ENCODE data around the gene KLHL26.
A peak's percentile ranks its signal among the peaks of the same experiment; 100 is the strongest.

Gene KLHL26

GRCh38 chr19:18645035-18645511, 8.2 kb downstream of the KLHL26 start:
- no peak overlapping the region for H3K27ac ChIP-seq (ENCODE audit: low read depth, low read length)
- H3K27me3 ChIP-seq (ENCODE audit: control insufficient read depth in 1 of 2, insufficient read depth in 2 of 2, low read length in 2 of 2) = no peaks in the 10 kb centered on the region
- H3K9me3 ChIP-seq (ENCODE audit: low read length) = no peaks in the 10 kb centered on the region
- no peak overlapping the region for H3K4me3 ChIP-seq (ENCODE audit: low read depth in 1 of 2, low read length in 2 of 2)
- H3K36me3 ChIP-seq (ENCODE audit: insufficient read depth, low read length) = no peaks in the 10 kb centered on the region
- no peak overlapping the region for H3K9ac ChIP-seq (ENCODE audit: low read length)
- H3K4me1 ChIP-seq (ENCODE audit: insufficient read depth, low read length) = peaks cover 25% of the 10 kb centered on the region

- H3K36me3 ChIP-seq (ENCODE audit: insufficient read depth, low read length) = no peaks in the 10 kb centered on the region
- H3K27me3 ChIP-seq (ENCODE audit: control insufficient read depth in 1 of 2, insufficient read depth in 2 of 2, low read length in 2 of 2) = no peaks in the 10 kb centered on the region
- no peaks in the 10 kb centered on the region for H3K9me3 ChIP-seq (ENCODE audit: low read length)
- H3K9ac ChIP-seq (ENCODE audit: low read length) = no peak overlapping the region
- H3K27ac ChIP-seq (ENCODE audit: low read depth, low read length) = no peak overlapping the region
- H3K4me3 ChIP-seq (ENCODE audit: low read depth in 1 of 2, low read length in 2 of 2) = no peak overlapping the region
- peaks cover 42% of the 10 kb centered on the region for H3K4me1 ChIP-seq (ENCODE audit: insufficient read depth, low read length)
Observed at GRCh38 chr19:18646535-18647370, 9.9 kb downstream of the KLHL26 start.

- Histone ChIP-seq H3K27me3 (ENCODE audit: control insufficient read depth in 1 of 2, insufficient read depth in 2 of 2, low read length in 2 of 2) (no peaks in the 10 kb centered on the region), H3K4me1 (ENCODE audit: insufficient read depth, low read length) (peaks cover 44% of the 10 kb centered on the region), H3K9me3 (ENCODE audit: low read length) (no peaks in the 10 kb centered on the region), H3K9ac (ENCODE audit: low read length) (no peak overlapping the region), H3K27ac (ENCODE audit: low read depth, low read length) (no peak overlapping the region), H3K36me3 (ENCODE audit: insufficient read depth, low read length) (no peaks in the 10 kb centered on the region), H3K4me3 (ENCODE audit: low read depth in 1 of 2, low read length in 2 of 2) (no peak overlapping the region)
Observed at GRCh38 chr19:18647371-18647767, 10.5 kb downstream of the KLHL26 start.

- H3K4me1 ChIP-seq (ENCODE audit: insufficient read depth, low read length) = peaks cover 44% of the 10 kb centered on the region
- H3K36me3 ChIP-seq (ENCODE audit: insufficient read depth, low read length) = no peaks in the 10 kb centered on the region
- no peaks in the 10 kb centered on the region for H3K27me3 ChIP-seq (ENCODE audit: control insufficient read depth in 1 of 2, insufficient read depth in 2 of 2, low read length in 2 of 2)
- H3K27ac ChIP-seq (ENCODE audit: low read depth, low read length) = no peak overlapping the region
- H3K9ac ChIP-seq (ENCODE audit: low read length) = no peak overlapping the region
- no peak overlapping the region for H3K4me3 ChIP-seq (ENCODE audit: low read depth in 1 of 2, low read length in 2 of 2)
- no peaks in the 10 kb centered on the region for H3K9me3 ChIP-seq (ENCODE audit: low read length)
Observed at GRCh38 chr19:18647807-18648206, 11.0 kb downstream of the KLHL26 start.

- Histone ChIP-seq H3K36me3 (ENCODE audit: insufficient read depth, low read length) (no peaks in the 10 kb centered on the region), H3K9ac (ENCODE audit: low read length) (no peak overlapping the region), H3K9me3 (ENCODE audit: low read length) (no peaks in the 10 kb centered on the region), H3K4me3 (ENCODE audit: low read depth in 1 of 2, low read length in 2 of 2) (peak overlapping the region in 1 of 2 donors; percentile 43), H3K27me3 (ENCODE audit: control insufficient read depth in 1 of 2, insufficient read depth in 2 of 2, low read length in 2 of 2) (no peaks in the 10 kb centered on the region), H3K27ac (ENCODE audit: low read depth, low read length) (peak overlapping the region; percentile 43), H3K4me1 (ENCODE audit: insufficient read depth, low read length) (peaks cover 44% of the 10 kb centered on the region)
Observed at GRCh38 chr19:18648973-18649315, 12.1 kb downstream of the KLHL26 start.

- peaks cover 43% of the 10 kb centered on the region for H3K4me1 ChIP-seq (ENCODE audit: insufficient read depth, low read length)
Observed at GRCh38 chr19:18649371-18650020, 12.7 kb downstream of the KLHL26 start.

GRCh38 chr19:18650021-18650390, 13.2 kb downstream of the KLHL26 start:
- peaks cover 37% of the 10 kb centered on the region for H3K4me1 ChIP-seq (ENCODE audit: insufficient read depth, low read length)

More at GRCh38 chr19:18649371-18650020, 12.7 kb downstream of the KLHL26 start:
- H3K27me3 ChIP-seq (ENCODE audit: control insufficient read depth in 1 of 2, insufficient read depth in 2 of 2, low read length in 2 of 2) = no peaks in the 10 kb centered on the region
- H3K36me3 ChIP-seq (ENCODE audit: insufficient read depth, low read length) = no peaks in the 10 kb centered on the region
- no peaks in the 10 kb centered on the region for H3K9me3 ChIP-seq (ENCODE audit: low read length)
- peak overlapping the region in 1 of 2 donors; percentile 43 for H3K4me3 ChIP-seq (ENCODE audit: low read depth in 1 of 2, low read length in 2 of 2)
- peak overlapping the region; percentile 61 for H3K9ac ChIP-seq (ENCODE audit: low read length)
- H3K27ac ChIP-seq (ENCODE audit: low read depth, low read length) = peak overlapping the region; percentile 43

GRCh38 chr19:18650468-18651041, 13.7 kb downstream of the KLHL26 start:
- H3K4me1 ChIP-seq (ENCODE audit: insufficient read depth, low read length) = peaks cover 37% of the 10 kb centered on the region
- H3K27me3 ChIP-seq (ENCODE audit: control insufficient read depth in 1 of 2, insufficient read depth in 2 of 2, low read length in 2 of 2) = no peaks in the 10 kb centered on the region
- peak overlapping the region in 1 of 2 donors; percentile 43 for H3K4me3 ChIP-seq (ENCODE audit: low read depth in 1 of 2, low read length in 2 of 2)
- no peaks in the 10 kb centered on the region for H3K9me3 ChIP-seq (ENCODE audit: low read length)
- H3K9ac ChIP-seq (ENCODE audit: low read length) = peak overlapping the region; percentile 61
- peak overlapping the region; percentile 43 for H3K27ac ChIP-seq (ENCODE audit: low read depth, low read length)
- no peaks in the 10 kb centered on the region for H3K36me3 ChIP-seq (ENCODE audit: insufficient read depth, low read length)

More at GRCh38 chr19:18650021-18650390, 13.2 kb downstream of the KLHL26 start:
- H3K9ac ChIP-seq (ENCODE audit: low read length) = peak overlapping the region; percentile 61
- H3K9me3 ChIP-seq (ENCODE audit: low read length) = no peaks in the 10 kb centered on the region
- peak overlapping the region; percentile 43 for H3K27ac ChIP-seq (ENCODE audit: low read depth, low read length)
- H3K27me3 ChIP-seq (ENCODE audit: control insufficient read depth in 1 of 2, insufficient read depth in 2 of 2, low read length in 2 of 2) = no peaks in the 10 kb centered on the region
- H3K36me3 ChIP-seq (ENCODE audit: insufficient read depth, low read length) = no peaks in the 10 kb centered on the region
- H3K4me3 ChIP-seq (ENCODE audit: low read depth in 1 of 2, low read length in 2 of 2) = peak overlapping the region in 1 of 2 donors; percentile 43

GRCh38 chr19:18651300-18651699, 14.5 kb downstream of the KLHL26 start:
- Histone ChIP-seq H3K4me3 (ENCODE audit: low read depth in 1 of 2, low read length in 2 of 2) (no peak overlapping the region), H3K9ac (ENCODE audit: low read length) (no peak overlapping the region), H3K9me3 (ENCODE audit: low read length) (no peaks in the 10 kb centered on the region), H3K36me3 (ENCODE audit: insufficient read depth, low read length) (no peaks in the 10 kb centered on the region), H3K27ac (ENCODE audit: low read depth, low read length) (no peak overlapping the region), H3K4me1 (ENCODE audit: insufficient read depth, low read length) (peaks cover 37% of the 10 kb centered on the region), H3K27me3 (ENCODE audit: control insufficient read depth in 1 of 2, insufficient read depth in 2 of 2, low read length in 2 of 2) (no peaks in the 10 kb centered on the region)

- Histone ChIP-seq H3K4me1 (ENCODE audit: insufficient read depth, low read length) (peaks cover 37% of the 10 kb centered on the region), H3K36me3 (ENCODE audit: insufficient read depth, low read length) (no peaks in the 10 kb centered on the region), H3K27ac (ENCODE audit: low read depth, low read length) (no peak overlapping the region), H3K27me3 (ENCODE audit: control insufficient read depth in 1 of 2, insufficient read depth in 2 of 2, low read length in 2 of 2) (no peaks in the 10 kb centered on the region), H3K9ac (ENCODE audit: low read length) (no peak overlapping the region), H3K9me3 (ENCODE audit: low read length) (no peaks in the 10 kb centered on the region), H3K4me3 (ENCODE audit: low read depth in 1 of 2, low read length in 2 of 2) (no peak overlapping the region)
Observed at GRCh38 chr19:18651733-18652132, 14.9 kb downstream of the KLHL26 start.

- no peaks in the 10 kb centered on the region for H3K27me3 ChIP-seq (ENCODE audit: control insufficient read depth in 1 of 2, insufficient read depth in 2 of 2, low read length in 2 of 2)
- H3K36me3 ChIP-seq (ENCODE audit: insufficient read depth, low read length) = no peaks in the 10 kb centered on the region
- no peak overlapping the region for H3K27ac ChIP-seq (ENCODE audit: low read depth, low read length)
- no peak overlapping the region for H3K4me3 ChIP-seq (ENCODE audit: low read depth in 1 of 2, low read length in 2 of 2)
- H3K4me1 ChIP-seq (ENCODE audit: insufficient read depth, low read length) = peaks cover 50% of the 10 kb centered on the region
- no peak overlapping the region for H3K9ac ChIP-seq (ENCODE audit: low read length)
- no peaks in the 10 kb centered on the region for H3K9me3 ChIP-seq (ENCODE audit: low read length)
Observed at GRCh38 chr19:18653853-18654252, 17.0 kb downstream of the KLHL26 start.
